Measurements from ENCODE around the gene ATP2B1. TPM values are rescaled to one million over a fixed set of nuclear protein-coding genes. Genes with fewer than 3 reads are reported as not detected.
A peak's percentile ranks its signal among the peaks of the same experiment; 100 is the strongest.

The ATP2B1 gene
- total RNA-seq, 1 donor = 99.9 TPM

GRCh38 chr12:89552376-89552775 is 156.3 kb downstream of the ATP2B1 start:
- Histone ChIP-seq H3K9me3 (ENCODE audit: low read depth, low read length) (no peaks in the 10 kb centered on the region), H3K4me3 (ENCODE audit: insufficient read depth, low read length) (no peak overlapping the region), H3K27ac (ENCODE audit: low read depth, low read length) (no peak overlapping the region), H3K4me2 (ENCODE audit: insufficient read depth, low read length) (no peak overlapping the region), H4K20me1 (ENCODE audit: insufficient read depth, low read length) (no peaks in the 10 kb centered on the region), H2AFZ (ENCODE audit: low read length) (no peak overlapping the region), H3K4me1 (ENCODE audit: insufficient read depth, low read length) (peaks cover 6% of the 10 kb centered on the region), H3K27me3 (ENCODE audit: insufficient read depth, low read length) (no peaks in the 10 kb centered on the region), H3K79me2 (ENCODE audit: insufficient read depth, low read length) (no peaks in the 10 kb centered on the region), H3K36me3 (ENCODE audit: insufficient read depth, low read length) (no peaks in the 10 kb centered on the region)
- TF ChIP-seq, protein P1, sequence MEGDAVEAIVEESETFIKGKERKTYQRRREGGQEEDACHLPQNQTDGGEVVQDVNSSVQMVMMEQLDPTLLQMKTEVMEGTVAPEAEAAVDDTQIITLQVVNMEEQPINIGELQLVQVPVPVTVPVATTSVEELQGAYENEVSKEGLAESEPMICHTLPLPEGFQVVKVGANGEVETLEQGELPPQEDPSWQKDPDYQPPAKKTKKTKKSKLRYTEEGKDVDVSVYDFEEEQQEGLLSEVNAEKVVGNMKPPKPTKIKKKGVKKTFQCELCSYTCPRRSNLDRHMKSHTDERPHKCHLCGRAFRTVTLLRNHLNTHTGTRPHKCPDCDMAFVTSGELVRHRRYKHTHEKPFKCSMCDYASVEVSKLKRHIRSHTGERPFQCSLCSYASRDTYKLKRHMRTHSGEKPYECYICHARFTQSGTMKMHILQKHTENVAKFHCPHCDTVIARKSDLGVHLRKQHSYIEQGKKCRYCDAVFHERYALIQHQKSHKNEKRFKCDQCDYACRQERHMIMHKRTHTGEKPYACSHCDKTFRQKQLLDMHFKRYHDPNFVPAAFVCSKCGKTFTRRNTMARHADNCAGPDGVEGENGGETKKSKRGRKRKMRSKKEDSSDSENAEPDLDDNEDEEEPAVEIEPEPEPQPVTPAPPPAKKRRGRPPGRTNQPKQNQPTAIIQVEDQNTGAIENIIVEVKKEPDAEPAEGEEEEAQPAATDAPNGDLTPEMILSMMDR (IDR thresholded peaks at IDR 0.05; ENCODE audit: extremely low read depth, low read depth, low read length) = no peak
- peak; percentile 56 for DNase-seq (ENCODE audit: insufficient read length, low spot score, missing footprints)

GRCh38 chr12:89551747-89552146 is 156.9 kb downstream of the ATP2B1 start:
- Histone ChIP-seq H2AFZ (ENCODE audit: low read length) (no peak overlapping the region), H3K27ac (ENCODE audit: low read depth, low read length) (no peak overlapping the region), H3K4me3 (ENCODE audit: insufficient read depth, low read length) (no peak overlapping the region), H3K4me1 (ENCODE audit: insufficient read depth, low read length) (peaks cover 10% of the 10 kb centered on the region), H3K9me3 (ENCODE audit: low read depth, low read length) (no peaks in the 10 kb centered on the region), H3K4me2 (ENCODE audit: insufficient read depth, low read length) (no peak overlapping the region), H3K27me3 (ENCODE audit: insufficient read depth, low read length) (no peaks in the 10 kb centered on the region), H3K36me3 (ENCODE audit: insufficient read depth, low read length) (no peaks in the 10 kb centered on the region), H4K20me1 (ENCODE audit: insufficient read depth, low read length) (no peaks in the 10 kb centered on the region), H3K79me2 (ENCODE audit: insufficient read depth, low read length) (no peaks in the 10 kb centered on the region)
- TF ChIP-seq, protein P1 (IDR thresholded peaks at IDR 0.05; ENCODE audit: extremely low read depth, low read depth, low read length) = no peak
- DNase-seq (ENCODE audit: insufficient read length, low spot score, missing footprints) = no peak

DNA sequence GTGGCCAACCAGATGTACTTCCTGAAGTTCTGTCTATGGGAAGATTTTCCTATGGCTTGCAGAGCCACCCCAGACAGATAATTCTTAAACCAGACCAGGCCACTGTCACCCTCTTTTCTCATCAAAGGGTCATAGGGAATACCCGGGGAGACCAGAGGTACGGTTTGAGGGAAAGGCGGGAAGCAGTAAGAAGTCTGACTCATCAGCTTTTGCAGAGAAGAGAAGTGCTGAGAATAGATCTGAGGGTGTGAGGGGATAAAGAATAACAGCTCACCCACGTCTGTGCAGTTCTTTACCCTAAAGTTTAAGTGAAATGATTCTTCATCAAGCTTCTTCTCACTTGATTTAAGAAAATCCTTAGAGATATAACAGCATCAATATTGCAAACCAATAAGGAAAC is 161.5 kb downstream of the ATP2B1 start:
- no peaks in the 10 kb centered on the region for H3K9me3 ChIP-seq (ENCODE audit: low read depth, low read length)
- no peak overlapping the region for H3K4me3 ChIP-seq (ENCODE audit: insufficient read depth, low read length)
- H3K27me3 ChIP-seq (ENCODE audit: insufficient read depth, low read length) = no peaks in the 10 kb centered on the region
- H4K20me1 ChIP-seq (ENCODE audit: insufficient read depth, low read length) = no peaks in the 10 kb centered on the region
- TF ChIP-seq, protein P1 (IDR thresholded peaks at IDR 0.05; ENCODE audit: extremely low read depth, low read depth, low read length) = no peak
- H3K4me2 ChIP-seq (ENCODE audit: insufficient read depth, low read length) = no peak overlapping the region
- H3K27ac ChIP-seq (ENCODE audit: low read depth, low read length) = no peak overlapping the region
- H3K79me2 ChIP-seq (ENCODE audit: insufficient read depth, low read length) = no peaks in the 10 kb centered on the region
- no peak for DNase-seq (ENCODE audit: insufficient read length, low spot score, missing footprints)
- H2AFZ ChIP-seq (ENCODE audit: low read length) = no peak overlapping the region
- no peaks in the 10 kb centered on the region for H3K36me3 ChIP-seq (ENCODE audit: insufficient read depth, low read length)
- H3K4me1 ChIP-seq (ENCODE audit: insufficient read depth, low read length) = peaks cover 23% of the 10 kb centered on the region

GRCh38 chr12:89546151-89546550 is 162.5 kb downstream of the ATP2B1 start:
- no peaks in the 10 kb centered on the region for H3K27me3 ChIP-seq (ENCODE audit: insufficient read depth, low read length)
- TF ChIP-seq, protein P1 (IDR thresholded peaks at IDR 0.05; ENCODE audit: extremely low read depth, low read depth, low read length) = no peak
- H4K20me1 ChIP-seq (ENCODE audit: insufficient read depth, low read length) = no peaks in the 10 kb centered on the region
- H3K4me3 ChIP-seq (ENCODE audit: insufficient read depth, low read length) = no peak overlapping the region
- peaks cover 23% of the 10 kb centered on the region for H3K4me1 ChIP-seq (ENCODE audit: insufficient read depth, low read length)
- H3K4me2 ChIP-seq (ENCODE audit: insufficient read depth, low read length) = no peak overlapping the region
- no peak overlapping the region for H2AFZ ChIP-seq (ENCODE audit: low read length)
- H3K9me3 ChIP-seq (ENCODE audit: low read depth, low read length) = no peaks in the 10 kb centered on the region
- H3K27ac ChIP-seq (ENCODE audit: low read depth, low read length) = no peak overlapping the region
- no peaks in the 10 kb centered on the region for H3K36me3 ChIP-seq (ENCODE audit: insufficient read depth, low read length)
- DNase-seq (ENCODE audit: insufficient read length, low spot score, missing footprints) = no peak
- no peaks in the 10 kb centered on the region for H3K79me2 ChIP-seq (ENCODE audit: insufficient read depth, low read length)
